GM23338 (cell line): ENCODE data around the gene SMURF2.

ENCODE experiments used
- CREB1 ChIP-seq: fragments of 250-450 bp; sonication (Bioruptor Pico); IDR thresholded peaks from 2 replicates; pipeline ENCODE4 v1.5.0; 2020; ENCODE audit warnings: low read depth, mild to moderate bottlenecking, moderate library complexity
- EZH2 ChIP-seq: fragments of 200-600 bp; sonication (generic); IDR thresholded peaks from one replicate; pipeline ENCODE4 v1.8.0; 2017; ENCODE audit warnings: antibody characterized with exemption, mild to moderate bottlenecking, low read depth; ENCODE audit not compliant: unreplicated experiment
- EZH2phosphoT487 ChIP-seq: fragments of 200-600 bp; sonication (generic); IDR thresholded peaks from one replicate; pipeline ENCODE4 v1.8.1; 2018; ENCODE audit warnings: antibody characterized with exemption; ENCODE audit not compliant: unreplicated experiment
- POLR2AphosphoS5 ChIP-seq: IDR thresholded peaks from 2 replicates; pipeline ENCODE4 v1.6.1; 2016; ENCODE audit warnings: antibody characterized with exemption, low read depth
- ZNF114 ChIP-seq: fragments of 250-450 bp; sonication (Bioruptor Pico); IDR thresholded peaks from 2 replicates; pipeline ENCODE4 v1.5.0; 2020; ENCODE audit warnings: mild to moderate bottlenecking, moderate library complexity
- TF ChIP-seq, protein P1 (sequence below): IDR thresholded peaks from one replicate; pipeline ENCODE4 v1.6.1; 2018; ENCODE audit warnings: antibody characterized with exemption; ENCODE audit not compliant: unreplicated experiment
- TF ChIP-seq, protein P2 (sequence below), 2 experiments: fragments of 200-600 bp in 1 of 2; sonication (generic) in 1 of 2; conservative IDR thresholded peaks; 2 replicates each; pipeline versions ENCODE4 v1.5.1 to v1.6.1; 2016 to 2017; ENCODE audit warnings: antibody characterized with exemption in 2 of 2, low read depth in 2 of 2, mild to moderate bottlenecking in 2 of 2, moderate library complexity in 1 of 2
- TF ChIP-seq, protein P3 (sequence below): IDR thresholded peaks from 2 replicates; pipeline ENCODE4 v1.6.1; 2016; ENCODE audit warnings: antibody characterized with exemption

DNA sequence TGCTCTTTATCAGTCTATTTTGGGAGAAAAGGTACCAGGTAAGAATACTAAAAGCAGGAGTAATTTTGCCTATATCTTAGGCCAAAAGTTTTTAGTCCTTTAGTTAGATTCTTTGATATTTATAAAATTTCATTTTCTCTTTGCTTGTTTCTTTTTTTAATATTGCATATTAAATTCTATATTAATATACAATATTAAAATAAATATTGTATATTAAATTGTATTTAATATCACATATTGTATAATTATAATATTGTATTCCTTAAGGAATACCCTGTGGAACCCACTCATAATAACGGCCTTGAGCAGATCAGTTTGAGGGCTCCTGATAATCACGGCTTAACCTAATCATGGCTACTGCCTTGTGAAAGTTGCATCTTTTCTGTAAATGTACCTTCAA, 153.4 kb downstream of the SMURF2 start:
- TF ChIP-seq POLR2AphosphoS5 (no peak), CREB1 (CRISPR knock-in tag) (no peak), EZH2 (no peak), EZH2phosphoT487 (no peak), ZNF114 (CRISPR knock-in tag) (no peak)
- TF ChIP-seq, protein P1, sequence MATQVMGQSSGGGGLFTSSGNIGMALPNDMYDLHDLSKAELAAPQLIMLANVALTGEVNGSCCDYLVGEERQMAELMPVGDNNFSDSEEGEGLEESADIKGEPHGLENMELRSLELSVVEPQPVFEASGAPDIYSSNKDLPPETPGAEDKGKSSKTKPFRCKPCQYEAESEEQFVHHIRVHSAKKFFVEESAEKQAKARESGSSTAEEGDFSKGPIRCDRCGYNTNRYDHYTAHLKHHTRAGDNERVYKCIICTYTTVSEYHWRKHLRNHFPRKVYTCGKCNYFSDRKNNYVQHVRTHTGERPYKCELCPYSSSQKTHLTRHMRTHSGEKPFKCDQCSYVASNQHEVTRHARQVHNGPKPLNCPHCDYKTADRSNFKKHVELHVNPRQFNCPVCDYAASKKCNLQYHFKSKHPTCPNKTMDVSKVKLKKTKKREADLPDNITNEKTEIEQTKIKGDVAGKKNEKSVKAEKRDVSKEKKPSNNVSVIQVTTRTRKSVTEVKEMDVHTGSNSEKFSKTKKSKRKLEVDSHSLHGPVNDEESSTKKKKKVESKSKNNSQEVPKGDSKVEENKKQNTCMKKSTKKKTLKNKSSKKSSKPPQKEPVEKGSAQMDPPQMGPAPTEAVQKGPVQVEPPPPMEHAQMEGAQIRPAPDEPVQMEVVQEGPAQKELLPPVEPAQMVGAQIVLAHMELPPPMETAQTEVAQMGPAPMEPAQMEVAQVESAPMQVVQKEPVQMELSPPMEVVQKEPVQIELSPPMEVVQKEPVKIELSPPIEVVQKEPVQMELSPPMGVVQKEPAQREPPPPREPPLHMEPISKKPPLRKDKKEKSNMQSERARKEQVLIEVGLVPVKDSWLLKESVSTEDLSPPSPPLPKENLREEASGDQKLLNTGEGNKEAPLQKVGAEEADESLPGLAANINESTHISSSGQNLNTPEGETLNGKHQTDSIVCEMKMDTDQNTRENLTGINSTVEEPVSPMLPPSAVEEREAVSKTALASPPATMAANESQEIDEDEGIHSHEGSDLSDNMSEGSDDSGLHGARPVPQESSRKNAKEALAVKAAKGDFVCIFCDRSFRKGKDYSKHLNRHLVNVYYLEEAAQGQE, result no peak
- TF ChIP-seq, protein P2, sequence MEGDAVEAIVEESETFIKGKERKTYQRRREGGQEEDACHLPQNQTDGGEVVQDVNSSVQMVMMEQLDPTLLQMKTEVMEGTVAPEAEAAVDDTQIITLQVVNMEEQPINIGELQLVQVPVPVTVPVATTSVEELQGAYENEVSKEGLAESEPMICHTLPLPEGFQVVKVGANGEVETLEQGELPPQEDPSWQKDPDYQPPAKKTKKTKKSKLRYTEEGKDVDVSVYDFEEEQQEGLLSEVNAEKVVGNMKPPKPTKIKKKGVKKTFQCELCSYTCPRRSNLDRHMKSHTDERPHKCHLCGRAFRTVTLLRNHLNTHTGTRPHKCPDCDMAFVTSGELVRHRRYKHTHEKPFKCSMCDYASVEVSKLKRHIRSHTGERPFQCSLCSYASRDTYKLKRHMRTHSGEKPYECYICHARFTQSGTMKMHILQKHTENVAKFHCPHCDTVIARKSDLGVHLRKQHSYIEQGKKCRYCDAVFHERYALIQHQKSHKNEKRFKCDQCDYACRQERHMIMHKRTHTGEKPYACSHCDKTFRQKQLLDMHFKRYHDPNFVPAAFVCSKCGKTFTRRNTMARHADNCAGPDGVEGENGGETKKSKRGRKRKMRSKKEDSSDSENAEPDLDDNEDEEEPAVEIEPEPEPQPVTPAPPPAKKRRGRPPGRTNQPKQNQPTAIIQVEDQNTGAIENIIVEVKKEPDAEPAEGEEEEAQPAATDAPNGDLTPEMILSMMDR (conservative IDR thresholded peaks at IDR 0.05; ENCODE audit: low read depth in 2 of 2), result no peak
- TF ChIP-seq, protein P3, sequence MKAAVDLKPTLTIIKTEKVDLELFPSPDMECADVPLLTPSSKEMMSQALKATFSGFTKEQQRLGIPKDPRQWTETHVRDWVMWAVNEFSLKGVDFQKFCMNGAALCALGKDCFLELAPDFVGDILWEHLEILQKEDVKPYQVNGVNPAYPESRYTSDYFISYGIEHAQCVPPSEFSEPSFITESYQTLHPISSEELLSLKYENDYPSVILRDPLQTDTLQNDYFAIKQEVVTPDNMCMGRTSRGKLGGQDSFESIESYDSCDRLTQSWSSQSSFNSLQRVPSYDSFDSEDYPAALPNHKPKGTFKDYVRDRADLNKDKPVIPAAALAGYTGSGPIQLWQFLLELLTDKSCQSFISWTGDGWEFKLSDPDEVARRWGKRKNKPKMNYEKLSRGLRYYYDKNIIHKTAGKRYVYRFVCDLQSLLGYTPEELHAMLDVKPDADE, result no peak
